IMR-90 (cell line): ENCODE measurements around the gene DHCR7. TPM values are rescaled to one million over a fixed set of nuclear protein-coding genes. Genes with fewer than 3 reads are reported as not detected.

ENCODE experiments used
- ATAC-seq: fragments of 200-7000 bp; cut with Tn5 transposase; 2 replicates; pipeline ENCODE4 v1.9.1; 2020; ENCODE audit warnings: low read depth, mild to moderate bottlenecking, moderate library complexity
- BruUV-seq: library from RNA; stranded (reverse); fragments of 400-500 nt; replicated peaks from 2 replicates; lab custom pipeline; 2021; lab: Mats Ljungman, UMichigan
- CTCF ChIA-PET: fragments of 300-600 bp; formaldehyde crosslinking; extraction: SDS; loops from one replicate; lab custom pipeline; 2021; ENCODE audit warnings: antibody characterized with exemption; lab: Yijun Ruan, JAX
- POLR2A ChIA-PET: fragments of 300-600 bp; sonication (Branson Sonifier 250); formaldehyde crosslinking; loops from one replicate; lab custom pipeline; 2022; ENCODE audit warnings: antibody characterized with exemption; ENCODE audit not compliant: unreplicated experiment; lab: Charles Lee
- DNase-seq: peaks from one replicate; pipeline ENCODE4 v3.0.0; 2013
- H2AFZ ChIP-seq: replicated peaks from 2 replicates; pipeline ENCODE3; 2013; ENCODE audit warnings: low read length, mild to moderate bottlenecking; ENCODE audit not compliant: poor library complexity
- H2AK5ac ChIP-seq: 2 replicates; pipeline ENCODE4 v1.6.1; 2013; ENCODE audit warnings: low read depth, low read length, inconsistent platforms
- H2AK9ac ChIP-seq: replicated peaks from 2 replicates; pipeline ENCODE3; 2013; ENCODE audit warnings: mild to moderate bottlenecking, low read depth, low read length, moderate library complexity; ENCODE audit not compliant: poor library complexity
- H2BK120ac ChIP-seq: 2 replicates; pipeline ENCODE4 v1.6.1; 2013; ENCODE audit warnings: low read depth, low read length, inconsistent platforms
- H2BK15ac ChIP-seq: 3 replicates; pipeline ENCODE4 v1.6.1; 2013; ENCODE audit warnings: low read depth, low read length, inconsistent platforms
- H2BK20ac ChIP-seq: 2 replicates; pipeline ENCODE4 v1.6.1; 2013; ENCODE audit warnings: low read depth, mild to moderate bottlenecking, inconsistent platforms, low read length, moderate library complexity
- H2BK5ac ChIP-seq: 2 replicates; pipeline ENCODE4 v1.6.1; 2013; ENCODE audit warnings: mild to moderate bottlenecking, low read depth, low read length, inconsistent platforms; ENCODE audit not compliant: poor library complexity, severe bottlenecking
- H3K14ac ChIP-seq: replicated peaks from 2 replicates; pipeline ENCODE4 v1.6.1; 2013; ENCODE audit warnings: low read depth, low read length, inconsistent platforms
- H3K18ac ChIP-seq: 2 replicates; pipeline ENCODE4 v1.6.1; 2013; ENCODE audit warnings: low read depth, low read length, control low read depth
- H3K23ac ChIP-seq: 2 replicates; pipeline ENCODE4 v1.6.1; 2013; ENCODE audit warnings: low read depth, low read length, inconsistent platforms
- H3K27ac ChIP-seq: 2 replicates; pipeline ENCODE4 v1.5.1; 2013; ENCODE audit warnings: mild to moderate bottlenecking, control low read depth, low read length; ENCODE audit not compliant: insufficient read depth
- H3K27me3 ChIP-seq: 2 replicates; pipeline ENCODE4 v1.6.1; 2013; ENCODE audit warnings: low read length; ENCODE audit not compliant: control insufficient read depth, insufficient read depth
- H3K36me3 ChIP-seq: 2 replicates; pipeline ENCODE4 v1.6.1; 2013; ENCODE audit warnings: low read length, mixed read lengths; ENCODE audit not compliant: control insufficient read depth, insufficient read depth
- H3K4ac ChIP-seq: 2 replicates; pipeline ENCODE4 v1.6.1; 2013; ENCODE audit warnings: low read depth, low read length, inconsistent platforms
- H3K4me1 ChIP-seq: 2 replicates; pipeline ENCODE4 v1.6.1; 2013; ENCODE audit warnings: low read length, mixed read lengths; ENCODE audit not compliant: control insufficient read depth, insufficient read depth
- H3K4me2 ChIP-seq: 2 replicates; pipeline ENCODE4 v1.6.1; 2013; ENCODE audit warnings: low read depth, mild to moderate bottlenecking, control low read depth, low read length, moderate library complexity
- H3K4me3 ChIP-seq: 2 replicates; pipeline ENCODE4 v1.5.1; 2013; ENCODE audit warnings: low read depth, mild to moderate bottlenecking, control low read depth, low read length, moderate library complexity; ENCODE audit not compliant: insufficient read depth
- H3K56ac ChIP-seq: 2 replicates; pipeline ENCODE4 v1.6.1; 2013; ENCODE audit warnings: low read length, inconsistent platforms; ENCODE audit not compliant: insufficient read depth; ENCODE audit errors: extremely low read depth
- H3K79me1 ChIP-seq, 2 experiments: 2 replicates each; pipeline ENCODE4 v1.6.1; 2013; ENCODE audit warnings: low read length in 2 of 2, inconsistent platforms in 1 of 2, low read depth in 1 of 2
- H3K9ac ChIP-seq: 2 replicates; pipeline ENCODE4 v1.6.1; 2013; ENCODE audit warnings: low read depth, low read length, control low read depth
- H3K9me1 ChIP-seq: 2 replicates; pipeline ENCODE4 v1.6.1; 2013; ENCODE audit warnings: low read length, inconsistent platforms; ENCODE audit not compliant: insufficient read depth
- H3K9me3 ChIP-seq: 2 replicates; pipeline ENCODE4 v1.6.1; 2013; ENCODE audit warnings: low read length; ENCODE audit not compliant: control insufficient read depth, insufficient read depth
- H4K20me1 ChIP-seq: 2 replicates; pipeline ENCODE4 v1.6.1; 2013; ENCODE audit warnings: low read length, inconsistent platforms; ENCODE audit not compliant: insufficient read depth
- H4K5ac ChIP-seq: 2 replicates; pipeline ENCODE4 v1.6.1; 2013; ENCODE audit warnings: mild to moderate bottlenecking, low read depth, low read length, control low read depth
- H4K8ac ChIP-seq, 2 experiments: 2 replicates each; pipeline ENCODE4 v1.6.1; 2013; ENCODE audit warnings: low read depth in 2 of 2, low read length in 2 of 2, control low read depth in 1 of 2, inconsistent platforms in 1 of 2
- H4K91ac ChIP-seq: 2 replicates; pipeline ENCODE4 v1.6.1; 2013; ENCODE audit warnings: low read depth, low read length, inconsistent platforms; ENCODE audit not compliant: insufficient read depth
- BHLHE40 ChIP-seq: fragments of 150-350 bp; IDR thresholded peaks from 2 replicates; pipeline ENCODE4 v1.6.1; 2016; ENCODE audit warnings: mild to moderate bottlenecking, low read depth, low read length
- CEBPB ChIP-seq: IDR thresholded peaks from 2 replicates; pipeline ENCODE4 v1.6.1; 2012; ENCODE audit warnings: low read depth, low read length, improper control_type of control experiment
- CHD1 ChIP-seq: IDR thresholded peaks from 2 replicates; pipeline ENCODE4 v1.6.1; 2012; ENCODE audit warnings: low read depth, low read length, improper control_type of control experiment
- CTCF ChIP-seq: conservative IDR thresholded peaks from 2 replicates; pipeline ENCODE4 v1.5.1; 2012; ENCODE audit warnings: mild to moderate bottlenecking, low read depth, low read length, improper control_type of control experiment
- ELK1 ChIP-seq: fragments of 150-350 bp; IDR thresholded peaks from 2 replicates; pipeline ENCODE4 v1.6.1; 2016; ENCODE audit warnings: low read depth, mild to moderate bottlenecking, low read length, moderate library complexity, borderline replicate concordance
- FOS ChIP-seq: fragments of 150-350 bp; IDR thresholded peaks from 2 replicates; pipeline ENCODE4 v1.6.1; 2016; ENCODE audit warnings: low read depth, low read length
- MAFK ChIP-seq: IDR thresholded peaks from 2 replicates; pipeline ENCODE4 v1.6.1; 2012; ENCODE audit warnings: low read depth, low read length, improper control_type of control experiment
- MAZ ChIP-seq: IDR thresholded peaks from 2 replicates; pipeline ENCODE4 v1.6.1; 2012; ENCODE audit warnings: low read depth, mild to moderate bottlenecking, low read length, improper control_type of control experiment, moderate library complexity, borderline replicate concordance
- MXI1 ChIP-seq: IDR thresholded peaks from 2 replicates; pipeline ENCODE4 v1.6.1; 2012; ENCODE audit warnings: low read depth, mild to moderate bottlenecking, low read length, moderate library complexity, borderline replicate concordance
- NFE2L2 ChIP-seq: fragments of 150-350 bp; IDR thresholded peaks from 2 replicates; pipeline ENCODE4 v1.6.1; 2016; ENCODE audit warnings: low read depth, mild to moderate bottlenecking, low read length
- POLR2A ChIP-seq: IDR thresholded peaks from 2 replicates; pipeline ENCODE4 v1.6.1; 2012; ENCODE audit warnings: mild to moderate bottlenecking, low read depth, low read length
- RAD21 ChIP-seq: IDR thresholded peaks from 2 replicates; pipeline ENCODE4 v1.6.1; 2012; ENCODE audit warnings: low read length, improper control_type of control experiment
- RCOR1 ChIP-seq: IDR thresholded peaks from 2 replicates; pipeline ENCODE4 v1.6.1; 2012; ENCODE audit warnings: mild to moderate bottlenecking, low read length, improper control_type of control experiment; ENCODE audit not compliant: insufficient replicate concordance
- RFX5 ChIP-seq: IDR thresholded peaks from 2 replicates; pipeline ENCODE4 v1.8.0; 2012; ENCODE audit warnings: low read depth, mild to moderate bottlenecking, low read length, moderate library complexity
- SMC3 ChIP-seq: fragments of 150-350 bp; IDR thresholded peaks from 2 replicates; pipeline ENCODE4 v1.6.1; 2016; ENCODE audit warnings: low read depth, mild to moderate bottlenecking, antibody characterized with exemption, low read length, moderate library complexity
- USF2 ChIP-seq: fragments of 150-350 bp; IDR thresholded peaks from 2 replicates; pipeline ENCODE4 v1.6.1; 2017; ENCODE audit warnings: mild to moderate bottlenecking, antibody characterized with exemption, low read length, low read depth
- WGBS, 2 experiments: methylation state at CpG; one replicate each; pipeline versions ENCODE4 v1.1.5 to v1.1.7; 2013; ENCODE audit warnings: missing lambda C conversion rate in 2 of 2; ENCODE audit not compliant: insufficient read length in 1 of 2; ENCODE audit errors: extremely low coverage in 2 of 2; 5-methylcytosine and 5-hydroxymethylcytosine counted together
- dilution Hi-C: fragments of 300-500 bp; cut with HindIII; formaldehyde crosslinking; loops from one replicate; pipeline ENCODE4 v1.14.3; 2018; ENCODE audit warnings: low sequenced_read_pairs; ENCODE audit not compliant: unreplicated experiment
- in situ Hi-C: fragments of 300-500 bp; cut with MboI; formaldehyde crosslinking; loops from 3 replicates; pipeline ENCODE4 v1.14.3; 2019; ENCODE audit warnings: low sequenced_read_pairs, inconsistent platforms, mixed read lengths
- intact Hi-C: fragments of 100-400 bp; cut with micrococcal nuclease; formaldehyde crosslinking; loops from 2 replicates; pipeline ENCODE4 v1.10.0; 2022
- polyA plus RNA-seq, 3 experiments: library from polyadenylated mRNA; depleted of rRNA; stranded (reverse); fragments of >200 nt; gene quantifications; 2 replicates each; pipeline ENCODE4 v1.2.3, GENCODE V29; 2012; ENCODE audit warnings: low replicate concordance in 1 of 3
- total RNA-seq: library from RNA; depleted of rRNA; stranded (reverse); fragments of >200 nt; gene quantifications from 2 replicates; pipeline ENCODE4 v1.2.3, GENCODE V29; 2012

Gene DHCR7
- total and polyA plus RNA-seq, 2 of the 4 experiments (the other 2 are of a cell fraction): 22.0 to 43.3 TPM

GRCh38 chr11:71454470-71455113 is 6.4 kb upstream of the DHCR7 start:
- Histone ChIP-seq H2BK5ac (no peak overlapping the region), H3K4ac (no peak overlapping the region), H3K4me1 (peaks cover 3% of the 10 kb centered on the region; the same call in 1 of the 2 replicates), H4K91ac (no peak overlapping the region), H3K9me1 (no peaks in the 10 kb centered on the region; the same call in 1 of the 2 replicates), H2BK120ac (no peak overlapping the region), H2AK5ac (no peak overlapping the region), H2BK20ac (no peak overlapping the region), H3K14ac (no peak overlapping the region), H2AK9ac (no peak overlapping the region), H3K9ac (no peak overlapping the region), H3K23ac (no peak overlapping the region), H3K18ac (no peak overlapping the region), H4K20me1 (peaks cover 9% of the 10 kb centered on the region; the same call in 1 of the 2 replicates), H3K36me3 (peaks cover 37% of the 10 kb centered on the region), H4K5ac (no peak overlapping the region), H3K56ac (no peak overlapping the region), H3K27me3 (no peaks in the 10 kb centered on the region), H3K9me3 (no peaks in the 10 kb centered on the region), H4K8ac (no peak overlapping the region), H3K79me1 (peaks cover 29 to 36% of the 10 kb centered on the region in 2 experiments), H2BK15ac (no peak overlapping the region), H3K4me3 (no peak overlapping the region), H3K27ac (no peak overlapping the region), H3K4me2 (no peak overlapping the region), H2AFZ (no peak overlapping the region)
- CTCF ChIA-PET: no interaction called here
- intact Hi-C loops (no loop called here), dilution Hi-C loops (no loop called here), in situ Hi-C loops (no loop called here)
- no peak for ATAC-seq
- DNase-seq: no peak
- no TSS peak for BruUV-seq
- TF ChIP-seq NFE2L2 (no peak), USF2 (no peak), POLR2A (no peak), MAFK (no peak), CEBPB (no peak), SMC3 (no peak), RFX5 (no peak), MAZ (no peak), FOS (no peak), RAD21 (no peak), ELK1 (no peak), BHLHE40 (no peak), CHD1 (no peak), MXI1 (no peak), CTCF (no peak), RCOR1 (no peak)
- POLR2A ChIA-PET: no interaction called here
- WGBS, 2 experiments: no CpG with 5 or more reads among the region's 7 CpGs
